Calu3 (cell line): ENCODE data around the gene TBPL2. TPM values are rescaled to one million over a fixed set of nuclear protein-coding genes. Genes with fewer than 3 reads are reported as not detected.

Experiments
- BruUV-seq: library from RNA; stranded (reverse); fragments of 400-500 nt; replicated peaks from 2 replicates; lab custom pipeline; 2021; lab: Mats Ljungman, UMichigan
- CTCF ChIA-PET: fragments of 300-600 bp; sonication (Branson Sonifier 250); formaldehyde crosslinking; loops from one replicate; lab custom pipeline; 2022; ENCODE audit warnings: antibody characterized with exemption; lab: Charles Lee
- DNase-seq: peaks from one replicate; pipeline ENCODE4 v3.0.0; 2022
- H3K27ac Mint-ChIP-seq: one replicate; pipeline ENCODE4 v1.8.0; 2022; ENCODE audit warnings: mixed read lengths; ENCODE audit not compliant: unreplicated experiment
- H3K27me3 Mint-ChIP-seq: one replicate; pipeline ENCODE4 v1.8.0; 2022; ENCODE audit warnings: mixed read lengths; ENCODE audit not compliant: unreplicated experiment
- H3K36me3 Mint-ChIP-seq: one replicate; pipeline ENCODE4 v1.8.0; 2022; ENCODE audit warnings: mild to moderate bottlenecking, moderate library complexity, mixed read lengths; ENCODE audit not compliant: insufficient read depth, unreplicated experiment
- H3K4me1 Mint-ChIP-seq: one replicate; pipeline ENCODE4 v1.8.0; 2022; ENCODE audit warnings: mild to moderate bottlenecking, low read depth, mixed read lengths; ENCODE audit not compliant: unreplicated experiment
- H3K4me3 Mint-ChIP-seq: one replicate; pipeline ENCODE4 v1.8.0; 2022; ENCODE audit warnings: mild to moderate bottlenecking, low read depth, moderate library complexity, mixed read lengths; ENCODE audit not compliant: unreplicated experiment
- H3K9me3 Mint-ChIP-seq: one replicate; pipeline ENCODE4 v1.8.0; 2022; ENCODE audit warnings: low read depth, mixed read lengths; ENCODE audit not compliant: unreplicated experiment
- CTCF ChIP-seq: fragments of 200-600 bp; IDR thresholded peaks from one replicate; pipeline ENCODE4 v1.8.0; 2022; ENCODE audit warnings: antibody characterized with exemption; ENCODE audit not compliant: unreplicated experiment
- intact Hi-C: fragments of 100-400 bp; cut with micrococcal nuclease; formaldehyde crosslinking; loops from one replicate; pipeline ENCODE4 v1.10.0; 2022; ENCODE audit not compliant: unreplicated experiment
- total RNA-seq: library from RNA; stranded (reverse); gene quantifications from 2 replicates; pipeline ENCODE4 v1.2.3, GENCODE V29; 2022

Gene TBPL2
- total RNA-seq, 1 experiment from 2014 or later = not detected

GRCh38 chr14:55374771-55375170 is 65.6 kb downstream of the TBPL2 start:
- Mint-ChIP-seq H3K4me3 (no peak overlapping the region), H3K9me3 (no peaks in the 10 kb centered on the region), H3K27me3 (no peaks in the 10 kb centered on the region), H3K4me1 (no peaks in the 10 kb centered on the region), H3K27ac (no peak overlapping the region), H3K36me3 (peaks cover 12% of the 10 kb centered on the region)
- BruUV-seq = no TSS peak
- CTCF ChIA-PET = interaction anchor here (0.7 kb wide), 2 partner anchors 11 to 53 kb away, joined by 3 to 6 read pairs; no protein-coding TSS in a partner anchor
- no peak for TF ChIP-seq CTCF
- no peak for DNase-seq
- intact Hi-C loops = no loop called here

- Mint-ChIP-seq H3K9me3 (no peaks in the 10 kb centered on the region), H3K4me3 (no peak overlapping the region), H3K27ac (no peak overlapping the region), H3K27me3 (no peaks in the 10 kb centered on the region), H3K36me3 (peaks cover 15% of the 10 kb centered on the region), H3K4me1 (no peaks in the 10 kb centered on the region)
- intact Hi-C loops = no loop called here
- CTCF ChIA-PET = interaction anchor here (0.6 to 0.7 kb wide), 2 partner anchors 61 to 323 kb away, joined by 4 to 5 read pairs; no protein-coding TSS in a partner anchor
- TF ChIP-seq CTCF = no peak
- no peak for DNase-seq
- no TSS peak for BruUV-seq
Observed at GRCh38 chr14:55373784-55374705, 66.4 kb downstream of the TBPL2 start.

- no TSS peak for BruUV-seq
- Mint-ChIP-seq H3K9me3 (no peaks in the 10 kb centered on the region), H3K4me3 (no peak overlapping the region), H3K4me1 (no peaks in the 10 kb centered on the region), H3K27ac (no peak overlapping the region), H3K36me3 (peaks cover 15% of the 10 kb centered on the region), H3K27me3 (no peaks in the 10 kb centered on the region)
- no peak for TF ChIP-seq CTCF
- no peak for DNase-seq
- CTCF ChIA-PET = no interaction called here
- intact Hi-C loops = no loop called here
Observed at GRCh38 chr14:55372825-55373224, 67.6 kb downstream of the TBPL2 start.

- no peak overlapping the region for H3K27ac Mint-ChIP-seq
- no peaks in the 10 kb centered on the region for H3K9me3 Mint-ChIP-seq
- no peak overlapping the region for H3K4me3 Mint-ChIP-seq
- CTCF ChIA-PET = no interaction called here
- DNase-seq = no peak
- H3K27me3 Mint-ChIP-seq = no peaks in the 10 kb centered on the region
- intact Hi-C loops = no loop called here
- H3K36me3 Mint-ChIP-seq = peaks cover 15% of the 10 kb centered on the region
- H3K4me1 Mint-ChIP-seq = no peaks in the 10 kb centered on the region
- no TSS peak for BruUV-seq
- TF ChIP-seq CTCF = no peak
Observed at GRCh38 chr14:55372423-55372822, 68.0 kb downstream of the TBPL2 start.
